ENCODE data around the gene BTBD10.

The BTBD10 gene

DNA sequence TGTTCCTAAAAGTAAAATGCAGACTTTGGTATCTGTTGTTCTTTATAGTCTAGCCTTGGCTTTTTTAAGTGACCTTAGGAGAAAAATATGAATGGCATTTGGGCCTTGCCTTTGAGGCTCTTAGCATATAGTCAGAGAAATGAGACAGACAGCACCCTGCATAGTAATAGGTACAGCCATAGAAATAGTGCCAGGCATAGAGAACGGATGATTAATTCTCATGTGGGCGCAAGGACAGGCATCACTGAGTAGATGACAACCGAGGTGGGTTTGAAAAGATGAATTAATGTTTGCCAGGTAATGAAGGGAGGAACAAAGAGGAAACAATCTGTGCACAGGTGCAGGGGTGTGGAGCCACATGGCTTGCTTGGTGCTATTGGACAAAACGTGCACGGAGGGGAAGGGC lies 95.0 kb downstream of the BTBD10 start:
- DNase-seq, result no peak

DNA sequence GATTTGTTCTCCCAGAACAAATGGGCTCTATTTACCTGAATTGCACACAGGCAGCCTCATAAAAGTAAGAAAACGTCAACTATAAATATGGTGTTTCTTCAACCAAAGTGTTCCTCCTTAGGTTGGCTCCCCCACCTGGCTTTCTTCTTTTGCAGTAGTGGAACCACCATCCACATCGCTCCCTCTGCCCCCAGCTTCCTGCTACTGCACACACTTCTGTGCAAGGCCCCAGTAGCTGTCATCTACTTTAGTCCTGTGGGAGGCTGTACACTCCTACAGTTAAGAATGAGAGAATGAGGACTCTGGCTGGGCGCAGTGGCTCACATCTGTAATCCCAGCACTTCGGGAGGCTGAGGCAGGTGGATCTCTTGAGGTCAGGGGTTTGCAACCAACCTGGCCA lies 95.9 kb downstream of the BTBD10 start:
- no peak for DNase-seq

DNA sequence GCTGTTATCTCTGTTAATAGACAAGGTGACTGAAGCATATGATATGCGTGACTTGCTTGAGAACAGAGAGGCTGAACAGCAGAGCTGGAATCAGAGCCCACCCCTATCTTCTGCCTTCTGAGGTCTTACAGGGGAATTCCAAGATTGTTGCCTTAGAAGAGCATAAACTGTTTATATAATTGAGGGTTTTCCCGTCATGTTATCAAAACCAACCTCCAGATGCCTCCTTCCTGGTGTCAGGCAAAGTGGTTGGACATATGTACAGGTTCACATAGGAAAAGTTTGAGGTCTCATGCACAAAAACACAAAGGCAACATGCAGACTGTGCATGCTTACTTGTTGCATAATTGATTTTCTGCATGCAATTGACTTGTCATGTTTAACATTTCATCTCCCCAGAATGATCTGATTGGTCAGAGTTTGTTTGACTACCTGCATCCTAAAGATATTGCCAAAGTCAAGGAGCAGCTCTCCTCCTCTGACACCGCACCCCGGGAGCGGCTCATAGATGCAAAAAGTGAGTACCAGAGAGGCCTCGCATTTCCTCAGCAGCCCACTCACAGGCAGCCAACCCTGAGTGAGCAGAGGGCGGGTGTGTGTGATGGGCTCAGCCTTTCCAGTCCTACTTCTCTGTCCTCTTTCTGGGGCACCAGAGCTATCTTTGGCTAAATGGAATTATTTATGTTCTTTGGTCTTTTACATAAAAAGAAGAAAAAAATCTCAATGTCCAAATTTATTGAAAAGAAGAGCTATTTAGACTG lies 96.6 kb downstream of the BTBD10 start:
- no peak for DNase-seq

DNA sequence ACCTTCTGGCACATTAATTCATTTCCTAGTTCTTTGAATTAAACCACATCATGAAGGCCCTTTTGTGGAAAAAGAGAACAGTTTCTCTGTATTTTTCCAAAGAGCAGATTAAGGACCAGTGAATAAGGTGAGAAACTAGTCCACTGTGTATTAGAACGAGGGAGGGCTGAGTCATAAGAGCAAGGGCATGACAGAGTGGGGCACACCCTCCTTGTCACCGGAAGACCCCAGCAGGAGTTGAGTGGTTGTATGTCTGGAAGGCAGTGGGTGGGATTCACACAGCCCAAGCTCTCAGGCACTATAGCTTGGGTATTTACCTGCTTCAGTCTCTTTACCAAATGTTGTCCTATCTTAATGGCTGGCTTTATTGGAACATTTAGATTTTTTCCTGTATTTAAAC lies 98.6 kb downstream of the BTBD10 start:
- DNase-seq, result no peak

DNA sequence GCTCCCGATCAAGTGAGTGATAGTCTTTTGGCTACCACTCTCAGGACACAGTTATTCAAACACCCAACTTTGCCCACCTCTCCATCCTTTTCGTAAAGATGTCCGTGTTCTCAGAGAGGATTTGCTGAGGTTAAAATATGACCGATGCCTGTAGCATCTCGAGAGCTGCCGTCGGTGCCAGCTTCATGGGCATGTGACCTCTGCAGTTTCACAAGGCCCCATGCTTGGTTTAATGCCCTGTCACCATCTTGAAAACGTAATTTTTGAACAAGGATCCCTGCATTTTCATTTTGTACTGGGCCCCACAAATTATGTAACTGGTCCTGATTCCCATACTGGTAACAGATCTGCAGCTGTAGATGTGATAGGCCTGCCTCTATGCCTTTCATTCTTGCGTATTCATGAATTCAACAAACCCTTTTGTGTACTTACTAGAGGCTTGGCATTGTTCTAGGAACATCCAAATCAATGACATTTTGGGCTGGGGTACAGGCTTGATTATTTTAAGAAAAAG lies 100.4 kb downstream of the BTBD10 start:
- DNase-seq, result no peak

DNA sequence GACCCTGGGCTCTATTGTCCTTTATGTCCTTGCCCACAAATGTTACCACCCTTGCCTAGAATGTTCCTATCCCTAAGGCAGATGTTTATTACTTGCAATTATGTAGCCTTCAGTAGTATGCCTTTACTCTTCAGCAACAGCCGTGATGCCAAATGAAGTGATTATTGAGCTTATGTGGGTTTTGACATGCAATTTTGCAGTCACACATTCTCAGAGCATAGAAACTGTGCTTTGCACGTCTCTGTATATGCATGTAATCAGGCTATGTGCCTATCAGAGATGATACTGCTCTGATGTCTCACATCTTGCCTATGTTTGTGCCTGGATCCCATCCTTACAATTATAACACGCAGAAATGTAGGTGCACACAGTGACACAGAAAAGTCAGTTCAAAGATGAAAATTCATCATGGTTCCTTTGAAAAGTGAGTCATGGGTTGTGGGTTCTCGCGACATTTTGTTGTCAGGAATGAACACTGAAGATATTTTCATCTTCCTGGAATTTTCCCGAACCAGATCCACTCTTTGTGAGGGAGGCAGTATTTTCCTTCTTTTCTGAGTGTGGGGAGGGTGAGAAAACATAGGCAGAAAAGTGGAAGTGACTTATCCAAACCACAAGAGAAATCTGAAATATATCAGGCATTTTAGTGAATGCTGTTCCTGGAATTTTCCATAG lies 104.3 kb downstream of the BTBD10 start:
- no peak for DNase-seq

DNA sequence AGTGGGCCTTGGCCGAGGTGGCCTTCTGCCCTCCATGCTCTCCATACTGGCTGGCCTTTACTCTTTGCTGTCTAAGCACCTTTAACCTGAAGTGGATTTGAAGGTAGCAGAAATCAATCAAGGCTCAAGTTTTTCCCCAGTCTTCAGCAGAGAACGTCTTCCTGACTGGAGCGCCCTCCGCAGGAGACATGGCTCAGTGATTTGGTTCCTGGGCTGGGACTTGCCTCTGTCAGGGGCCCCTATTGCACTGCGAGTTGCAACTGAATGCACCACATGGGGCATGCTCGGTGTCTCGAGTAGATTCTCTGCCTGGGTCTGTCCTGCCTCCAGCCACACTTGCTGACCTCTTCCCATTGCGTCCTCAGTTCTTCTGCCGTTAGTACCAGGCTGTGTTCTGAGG lies 105.8 kb downstream of the BTBD10 start:
- DNase-seq, result no peak

DNA sequence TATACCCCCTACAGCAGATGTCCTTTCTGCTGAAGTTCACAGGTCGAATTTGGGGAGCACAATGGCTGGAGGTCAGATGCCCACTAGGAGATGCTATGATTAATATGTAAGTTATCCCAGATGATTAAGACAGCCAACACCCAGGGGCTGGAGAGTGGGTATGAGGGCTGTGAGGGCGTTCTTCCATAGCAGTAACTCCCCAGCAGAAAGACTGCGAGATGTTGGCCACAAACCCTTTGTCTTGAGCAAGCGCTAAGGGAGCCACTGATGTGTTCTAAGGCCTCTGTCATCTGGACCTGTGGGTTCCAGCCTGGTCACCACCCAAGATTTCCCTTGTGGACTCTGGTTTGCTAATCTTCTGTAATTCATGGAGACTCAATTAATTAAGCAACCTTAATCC lies 107.8 kb downstream of the BTBD10 start:
- DNase-seq, result no peak

DNA sequence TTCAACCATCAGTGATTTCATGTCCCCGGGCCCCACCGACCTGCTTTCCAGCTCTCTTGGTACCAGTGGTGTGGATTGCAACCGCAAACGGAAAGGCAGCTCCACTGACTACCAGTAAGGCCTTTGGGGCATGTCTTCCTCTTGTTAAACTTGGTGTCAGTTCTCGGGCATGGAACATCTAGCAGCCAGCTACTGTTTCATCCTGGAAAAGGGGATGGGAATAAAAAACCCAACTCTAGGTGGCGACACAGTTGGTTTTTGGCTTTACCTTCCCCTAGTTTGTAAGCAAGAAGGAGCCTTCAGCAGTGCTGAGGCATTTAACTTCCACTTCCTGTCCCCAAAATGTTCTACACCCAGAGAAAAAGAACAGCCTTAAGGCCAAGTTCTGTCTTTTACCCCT lies 108.7 kb downstream of the BTBD10 start:
- peak; percentile 32 to 42 for DNase-seq

DNA sequence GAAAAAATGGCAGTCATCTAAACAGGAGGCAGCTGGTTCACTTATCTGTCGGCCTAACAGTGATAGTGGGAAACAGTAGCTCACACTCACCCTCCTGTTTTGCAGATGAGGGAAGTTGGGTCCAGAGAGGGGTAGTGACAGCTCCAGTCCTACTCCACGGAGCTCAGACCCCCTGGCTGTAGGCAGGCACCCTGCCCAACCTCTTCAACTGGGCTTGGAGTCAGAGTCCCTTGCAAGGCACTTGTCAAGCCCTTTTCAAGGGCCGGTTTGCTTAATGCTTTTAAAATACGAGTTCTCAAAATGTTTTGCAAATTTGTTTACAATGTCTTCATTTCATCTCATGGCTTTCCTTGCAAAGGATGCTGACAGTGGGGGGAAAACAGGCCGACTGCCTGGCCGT lies 110.3 kb downstream of the BTBD10 start:
- no peak for DNase-seq

DNA sequence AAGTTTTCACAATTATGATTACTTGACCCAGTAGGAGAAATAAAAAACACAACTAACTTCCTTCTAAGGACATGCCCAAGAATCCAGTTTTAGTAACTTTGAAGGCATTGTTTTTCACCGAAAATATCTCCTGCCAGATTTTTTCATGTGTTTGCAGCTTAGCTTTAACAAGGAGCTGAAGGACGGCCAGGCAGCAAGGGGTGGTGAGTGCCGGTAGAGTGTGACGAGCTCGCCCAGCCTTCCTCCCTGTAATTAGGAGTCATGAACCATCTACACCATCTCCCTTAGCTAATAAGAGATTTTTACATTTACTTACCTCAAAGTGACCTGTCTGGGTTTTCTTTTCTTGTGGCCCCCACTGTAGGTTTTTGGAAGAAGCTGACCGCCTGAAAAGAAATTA lies 113.4 kb downstream of the BTBD10 start:
- no peak for DNase-seq

DNA sequence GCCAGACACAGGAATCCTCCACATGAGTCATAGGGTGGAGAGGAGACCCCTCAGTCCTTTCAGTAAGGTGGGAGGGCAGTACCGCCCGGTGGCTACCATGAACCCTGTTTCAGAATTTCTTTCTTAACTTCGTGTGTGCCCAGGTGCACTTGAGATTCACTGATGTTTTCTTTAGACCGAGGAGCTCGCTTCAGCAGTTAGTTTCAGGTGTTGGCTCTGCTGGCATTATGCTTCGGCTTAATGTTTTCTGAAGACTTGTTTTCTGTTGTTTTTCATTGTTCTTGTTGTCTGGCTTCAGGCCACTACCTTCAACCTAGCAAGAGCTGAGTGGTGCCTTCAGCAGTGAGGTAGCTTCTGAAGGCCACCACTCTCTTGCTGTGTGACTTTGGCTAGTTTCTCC lies 114.0 kb downstream of the BTBD10 start:
- no peak for DNase-seq

DNA sequence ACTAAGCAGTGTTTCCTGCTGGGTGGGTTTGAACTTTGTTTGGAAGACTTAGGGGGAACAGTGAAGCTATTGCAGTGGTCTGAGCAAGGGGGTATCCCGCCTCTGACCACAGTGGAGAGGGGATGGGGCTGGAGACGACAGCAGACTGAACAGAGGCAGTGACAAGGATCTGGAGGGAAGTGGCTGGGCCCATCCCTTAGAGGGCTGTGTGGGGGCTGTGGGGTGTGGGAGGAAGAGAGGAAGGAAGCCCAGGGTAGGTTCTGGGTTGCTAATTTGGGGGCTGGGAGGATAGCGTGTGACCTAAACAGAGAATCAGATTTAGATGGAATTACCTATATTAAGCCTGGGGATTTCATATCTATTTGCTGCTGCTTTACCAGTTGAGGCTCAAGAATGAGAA lies 114.7 kb downstream of the BTBD10 start:
- no peak for DNase-seq

DNA sequence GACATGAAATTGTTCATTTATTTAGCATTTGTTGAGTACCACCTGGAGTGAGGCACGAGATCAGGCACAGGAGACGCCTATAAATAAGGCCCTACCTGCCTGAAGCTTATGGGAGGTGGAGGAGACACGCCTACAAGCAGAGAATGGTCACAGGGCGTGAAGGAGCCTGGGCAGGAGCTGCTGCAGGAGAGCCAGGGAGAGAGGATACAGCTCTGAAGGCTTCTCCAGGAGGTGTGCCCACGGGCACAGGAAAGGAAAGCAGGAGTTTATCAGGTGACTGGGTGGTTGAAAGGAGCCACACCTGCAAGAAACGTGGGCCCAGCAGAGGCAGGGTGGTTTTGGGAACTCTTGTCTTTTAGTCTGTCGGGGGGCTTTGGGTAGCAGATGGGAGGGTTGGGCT lies 115.1 kb downstream of the BTBD10 start:
- DNase-seq, result no peak

DNA sequence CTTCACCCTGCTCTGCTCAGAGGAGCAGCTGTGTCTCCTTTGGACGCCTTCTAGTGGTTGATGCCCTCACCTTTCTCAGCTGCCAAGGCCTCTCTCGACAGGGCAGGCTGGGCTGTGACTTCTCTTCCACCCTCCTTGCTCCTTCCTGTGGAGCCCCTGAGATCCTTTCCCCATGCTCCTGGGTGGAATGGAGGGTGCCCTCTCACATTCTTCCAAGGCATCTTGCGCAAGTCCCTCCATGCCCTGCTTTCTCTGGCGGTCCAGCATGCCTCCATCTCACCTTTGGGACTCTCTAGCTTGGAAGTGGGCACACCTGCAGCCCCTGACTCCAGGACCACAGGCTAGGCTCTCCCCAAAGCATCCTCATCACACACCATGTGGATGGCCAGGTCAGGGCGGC lies 116.6 kb downstream of the BTBD10 start:
- DNase-seq, result no peak

DNA sequence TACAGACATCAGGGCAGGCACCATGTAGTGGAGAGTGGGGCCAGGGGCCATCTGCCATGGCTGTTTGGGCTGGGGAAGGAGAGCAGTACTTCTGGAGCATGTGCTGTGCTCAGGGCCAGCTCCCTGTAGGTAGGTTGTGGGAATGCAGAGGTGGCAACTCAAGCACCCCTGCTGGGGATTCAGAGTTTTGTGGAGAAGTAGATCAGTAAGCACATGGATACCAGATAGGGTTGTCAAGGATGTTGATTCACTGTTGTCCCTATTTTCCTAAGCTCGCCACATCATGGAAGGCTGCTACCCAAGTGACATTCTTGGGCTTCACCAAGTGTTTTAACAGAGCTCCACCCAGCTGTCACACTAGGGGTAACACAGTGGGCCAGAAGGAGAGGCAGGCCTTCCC lies 118.2 kb downstream of the BTBD10 start:
- no peak for DNase-seq

DNA sequence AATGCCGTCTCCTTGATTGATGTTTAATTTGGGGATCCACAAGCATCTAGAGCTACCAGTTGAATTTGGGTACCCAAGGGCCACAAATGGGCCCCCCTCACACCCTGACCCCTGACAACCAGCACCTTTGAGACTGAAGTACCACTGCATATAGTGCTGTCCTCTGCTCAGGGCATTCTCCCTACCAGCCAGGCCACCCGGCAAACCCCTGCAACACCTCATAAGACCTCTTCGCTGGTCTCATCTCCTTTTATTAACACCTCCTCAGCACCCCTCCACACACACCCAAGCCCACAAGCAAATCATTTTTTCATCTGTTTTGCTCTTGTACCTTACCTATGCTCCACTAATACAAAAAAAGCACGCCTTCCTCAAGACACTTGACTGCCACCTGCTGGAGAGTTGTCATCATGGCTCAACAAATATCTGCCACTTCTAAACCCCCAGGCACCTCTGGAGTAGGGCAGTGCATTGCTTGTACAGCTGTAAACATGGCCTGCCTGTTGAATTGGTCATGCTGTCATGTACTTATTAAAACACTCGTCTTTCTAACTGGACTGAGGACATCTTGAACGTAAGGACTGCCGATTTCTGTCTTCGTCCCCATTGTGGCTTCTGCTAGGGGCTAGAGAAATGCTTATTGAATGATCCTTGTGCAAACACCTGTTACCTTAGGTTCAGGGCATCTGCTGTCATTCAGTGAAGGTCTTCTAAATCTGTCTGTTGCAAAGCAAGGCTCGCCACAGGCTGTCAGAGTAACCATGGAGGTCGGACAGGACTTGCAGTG lies 118.9 kb downstream of the BTBD10 start:
- peak; percentile 54 to 68 for DNase-seq

DNA sequence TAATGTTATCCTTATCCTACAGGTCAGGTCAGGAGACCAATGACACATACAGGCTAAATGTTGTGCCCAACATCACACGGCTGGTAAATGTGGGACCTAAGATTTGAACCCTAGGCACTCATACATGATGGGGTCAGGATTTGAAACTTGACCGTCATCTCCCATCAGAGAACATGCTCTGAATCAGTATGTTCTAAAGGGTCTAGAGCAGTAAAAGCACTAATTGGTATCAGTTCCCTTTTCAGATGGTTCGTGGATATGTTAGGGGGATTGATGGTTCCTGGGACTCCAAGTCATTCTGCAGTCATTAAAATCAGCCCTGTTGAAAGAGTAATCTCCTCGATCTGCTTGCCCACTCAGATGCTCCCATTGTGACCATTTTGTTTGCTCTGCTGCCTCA lies 120.0 kb downstream of the BTBD10 start:
- DNase-seq, result no peak

DNA sequence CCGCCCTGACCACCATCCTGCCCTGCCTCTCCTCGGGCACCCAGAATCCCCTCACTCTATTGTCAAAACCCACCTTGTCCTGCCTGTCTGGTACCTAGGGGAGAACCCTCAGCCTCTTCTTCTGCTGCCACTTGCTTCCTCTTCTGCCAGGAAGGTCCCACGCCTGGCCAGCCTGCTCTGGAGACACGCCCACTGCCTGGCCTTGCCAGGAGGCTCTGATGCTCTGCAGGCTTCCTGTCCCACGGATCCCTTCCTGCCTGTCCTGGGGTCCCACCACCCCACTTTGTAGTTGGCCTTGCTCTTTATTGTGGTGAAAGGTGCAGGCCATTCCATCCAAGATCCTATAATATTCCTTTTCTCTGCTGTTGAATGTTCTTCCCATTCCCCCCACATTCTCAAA lies 122.0 kb downstream of the BTBD10 start:
- no peak for DNase-seq

DNA sequence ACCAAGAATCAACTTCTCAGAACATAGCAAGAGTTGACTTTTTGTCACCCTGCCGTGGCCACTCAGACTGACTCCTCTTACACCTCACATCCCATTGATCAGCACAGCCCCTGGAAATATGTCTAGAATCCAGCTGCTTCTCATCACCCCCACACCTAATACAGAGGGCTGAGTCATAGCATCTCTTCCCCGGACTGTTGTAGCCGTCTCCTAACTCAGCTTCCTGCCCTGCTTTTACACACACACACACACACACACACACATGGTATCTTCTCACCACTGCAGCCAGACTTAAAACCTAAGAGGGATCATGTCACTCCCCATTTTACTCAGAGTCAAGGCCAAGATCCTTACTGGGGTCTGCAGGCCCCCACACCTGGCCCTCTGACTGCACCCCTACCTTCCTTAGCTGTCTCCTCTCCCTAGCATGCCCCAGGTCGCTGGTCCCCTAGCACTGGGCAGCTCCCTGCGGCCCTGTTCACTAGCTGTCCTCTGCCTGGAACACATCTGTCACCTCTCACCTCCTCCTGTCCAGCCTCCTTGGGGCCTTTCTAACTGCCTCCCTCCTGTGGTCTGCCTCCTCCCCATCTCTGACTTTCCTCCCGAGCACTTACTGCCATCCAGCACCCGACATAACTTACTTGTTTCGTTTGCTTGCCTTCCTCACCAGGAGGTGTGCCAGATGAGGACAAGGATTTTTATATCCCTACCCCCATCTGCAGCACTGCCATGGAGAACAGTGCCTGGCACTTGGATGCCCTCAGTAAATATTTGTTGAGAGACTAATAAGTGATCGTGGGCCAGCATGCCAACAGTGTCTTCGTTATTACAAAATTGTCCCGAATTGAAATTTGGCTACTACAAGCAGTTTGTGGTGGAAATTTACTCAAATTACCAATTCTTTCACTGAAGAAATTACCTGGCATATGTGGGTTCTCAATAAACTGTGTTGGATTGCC lies 123.5 kb downstream of the BTBD10 start:
- DNase-seq, result no peak

DNA sequence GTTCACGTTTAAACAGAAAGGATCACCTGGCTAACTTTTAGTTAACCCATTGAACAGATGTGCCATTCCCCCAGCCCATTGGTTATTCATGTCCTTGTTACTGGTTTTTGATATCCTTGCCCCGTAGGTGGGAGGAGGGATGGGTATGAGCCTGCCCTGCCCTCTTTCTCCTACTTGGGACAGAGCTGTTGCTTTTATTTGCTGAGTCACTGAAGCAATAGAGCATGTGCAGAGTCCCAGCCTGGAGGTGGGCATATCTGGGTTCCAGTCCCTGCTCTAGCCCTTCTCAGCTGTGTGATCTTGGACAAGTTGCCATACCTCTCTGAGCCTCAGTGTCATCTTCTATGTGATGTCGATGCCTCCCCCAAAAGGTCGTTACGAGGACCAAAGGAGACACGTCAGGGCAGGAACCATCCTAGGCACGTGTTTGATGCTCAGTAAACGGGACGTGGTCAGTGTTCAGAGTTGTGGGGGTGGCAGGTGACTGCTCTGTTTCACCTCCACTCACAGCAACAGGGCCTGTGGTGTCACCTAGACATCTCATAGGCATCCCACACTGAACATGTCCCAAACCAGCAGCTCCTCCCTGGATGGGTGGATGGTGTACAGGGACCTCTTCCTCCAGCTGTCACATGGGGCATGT lies 124.5 kb downstream of the BTBD10 start:
- no peak for DNase-seq

DNA sequence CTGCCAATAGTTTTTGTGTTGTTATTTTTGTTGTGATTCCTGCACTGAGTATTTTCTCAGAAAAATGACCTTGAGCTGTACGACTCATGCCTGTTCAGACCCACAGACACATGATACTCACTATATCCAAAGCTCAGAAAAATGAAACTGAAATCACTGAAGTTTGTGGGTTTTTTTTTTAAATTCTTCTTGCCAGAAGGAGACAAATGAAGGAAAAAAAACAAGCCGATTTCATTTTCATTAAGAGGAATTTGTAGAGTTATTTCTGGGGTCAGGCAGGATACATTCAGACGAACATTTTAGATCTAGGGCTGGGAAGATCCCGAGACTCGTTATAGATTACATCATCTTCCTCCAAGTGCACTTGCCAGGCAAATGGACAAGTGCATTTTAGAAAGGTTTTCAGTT lies 125.0 kb downstream of the BTBD10 start:
- DNase-seq, result peak in 1 of 2 experiments; percentile 18
